Left lung (tissue), 10 donors: ENCODE results near the gene PPP2R2B. TPM values are rescaled to one million over a fixed set of nuclear protein-coding genes. Genes with fewer than 3 reads are reported as not detected.

Experiments
- ATAC-seq: fragments of 200-7000 bp; cut with Tn5 transposase; one replicate; pipeline ENCODE4 v1.9.1; 2020; ENCODE audit warnings: moderate library complexity
- DNase-seq, 4 donors: peaks; one replicate each; pipeline ENCODE4 v3.0.0-alpha.2; 2013 to 2020
- H3K27ac ChIP-seq, 2 donors: fragments of 200-600 bp; sonication (generic) in 1 of 2; one replicate each; pipeline versions ENCODE4 v1.5.0 to v1.8.0; 2020 to 2021
- H3K27me3 ChIP-seq, 2 donors: fragments of 200-600 bp; sonication (generic) in 1 of 2; one replicate each; pipeline versions ENCODE4 v1.5.0 to v1.8.0; 2020 to 2021
- H3K36me3 ChIP-seq, 2 donors: fragments of 200-600 bp; sonication (generic) in 1 of 2; one replicate each; pipeline versions ENCODE4 v1.5.0 to v1.8.0; 2020 to 2021
- H3K4me1 ChIP-seq, 2 donors: fragments of 200-600 bp; one replicate each; pipeline ENCODE4 v1.8.0; 2021
- H3K4me3 ChIP-seq, 2 donors: fragments of 200-600 bp; sonication (generic) in 1 of 2; one replicate each; pipeline versions ENCODE4 v1.5.0 to v1.8.0; 2020 to 2021; ENCODE audit warnings: mild to moderate bottlenecking in 1 of 2
- H3K9me3 ChIP-seq, 2 donors: fragments of 200-600 bp; sonication (generic) in 1 of 2; one replicate each; pipeline versions ENCODE4 v1.5.0 to v1.8.0; 2020 to 2021
- intact Hi-C, 2 donors: fragments of 100-400 bp; cut with DNase I; formaldehyde crosslinking; loops; one replicate each; pipeline versions ENCODE4 v1.11.2 to v1.14.2; 2022
- polyA plus RNA-seq, 6 donors: library from polyadenylated mRNA; unstranded; fragments of 120-200 nt; gene quantifications; one replicate each; pipeline ENCODE4 v1.2.1, GENCODE V29; 2013; ENCODE audit not compliant: insufficient read length in 6 of 6
- total RNA-seq, 2 donors: library from RNA; stranded (reverse); fragmentation: NEBNext Ultra II Directional; extraction: Animal tissue kit (Norgen Biotek cat#: 25700); gene quantifications; one replicate each; pipeline ENCODE4 v1.2.1, GENCODE V29; 2021
- TF ChIP-seq, protein P1 (sequence below), 2 donors: fragments of 200-600 bp; sonication (generic) in 1 of 2; IDR thresholded peaks; one replicate each; pipeline versions ENCODE4 v1.5.0 to v1.8.0; 2021; ENCODE audit warnings: antibody characterized with exemption in 2 of 2
- donor health status: DM: no; HTN: yes; CAD: no.
- donor health status: DM: no; HTN: no; CAD: no.

The PPP2R2B gene
- total and polyA plus RNA-seq, 8 donors, result 0.23 to 1.5 (median 0.43) TPM

DNA sequence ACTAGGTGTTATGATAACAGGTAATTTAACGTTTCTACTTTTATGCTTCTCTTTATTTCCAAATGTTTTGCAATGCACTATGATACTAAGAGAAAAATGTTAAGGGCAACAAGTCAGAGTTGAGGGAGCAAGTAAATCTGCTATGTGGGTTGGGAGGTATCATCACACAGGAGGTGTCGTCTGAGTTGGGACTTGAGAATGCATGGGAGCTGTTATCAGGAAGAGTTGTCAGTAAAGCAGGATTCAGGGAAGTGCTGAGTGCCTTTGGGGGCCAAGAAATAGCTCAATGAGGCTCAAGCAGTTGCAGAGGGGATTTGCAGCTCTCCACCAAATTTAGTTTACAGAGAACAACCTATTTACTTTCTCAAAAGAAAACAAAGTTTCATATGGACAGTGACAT is 108.0 kb downstream of the PPP2R2B start:
- intact Hi-C loops, result no loop called here
- peaks cover 0 to 4% of the 10 kb centered on the region in 2 donors for H3K9me3 ChIP-seq
- no peaks in the 10 kb centered on the region for H3K27me3 ChIP-seq
- ATAC-seq, result no peak
- H3K4me1 ChIP-seq, result no peaks in the 10 kb centered on the region
- no peak overlapping the region for H3K27ac ChIP-seq
- H3K4me3 ChIP-seq, result no peak overlapping the region
- DNase-seq, result no peak
- TF ChIP-seq, protein P1, sequence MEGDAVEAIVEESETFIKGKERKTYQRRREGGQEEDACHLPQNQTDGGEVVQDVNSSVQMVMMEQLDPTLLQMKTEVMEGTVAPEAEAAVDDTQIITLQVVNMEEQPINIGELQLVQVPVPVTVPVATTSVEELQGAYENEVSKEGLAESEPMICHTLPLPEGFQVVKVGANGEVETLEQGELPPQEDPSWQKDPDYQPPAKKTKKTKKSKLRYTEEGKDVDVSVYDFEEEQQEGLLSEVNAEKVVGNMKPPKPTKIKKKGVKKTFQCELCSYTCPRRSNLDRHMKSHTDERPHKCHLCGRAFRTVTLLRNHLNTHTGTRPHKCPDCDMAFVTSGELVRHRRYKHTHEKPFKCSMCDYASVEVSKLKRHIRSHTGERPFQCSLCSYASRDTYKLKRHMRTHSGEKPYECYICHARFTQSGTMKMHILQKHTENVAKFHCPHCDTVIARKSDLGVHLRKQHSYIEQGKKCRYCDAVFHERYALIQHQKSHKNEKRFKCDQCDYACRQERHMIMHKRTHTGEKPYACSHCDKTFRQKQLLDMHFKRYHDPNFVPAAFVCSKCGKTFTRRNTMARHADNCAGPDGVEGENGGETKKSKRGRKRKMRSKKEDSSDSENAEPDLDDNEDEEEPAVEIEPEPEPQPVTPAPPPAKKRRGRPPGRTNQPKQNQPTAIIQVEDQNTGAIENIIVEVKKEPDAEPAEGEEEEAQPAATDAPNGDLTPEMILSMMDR (IDR thresholded peaks at IDR 0.05), result no peak
- H3K36me3 ChIP-seq, result no peaks in the 10 kb centered on the region

DNA sequence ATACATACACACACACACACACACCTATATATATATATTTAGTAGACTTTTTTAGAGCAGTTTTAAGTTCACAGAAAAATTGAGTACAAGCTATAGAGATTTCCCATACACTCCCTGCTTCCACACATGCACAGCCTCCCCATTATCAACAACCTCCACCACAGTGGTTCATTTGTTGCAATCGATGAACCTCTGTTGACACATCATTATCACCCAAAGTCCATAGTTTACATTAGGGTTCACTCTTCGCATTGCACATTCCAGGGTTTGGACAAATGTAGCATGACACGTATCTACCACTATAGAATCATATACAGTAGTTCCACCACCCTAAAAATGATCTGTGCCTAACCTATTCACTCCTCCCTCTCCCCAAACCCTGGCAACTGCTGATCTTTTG is 111.0 kb downstream of the PPP2R2B start:
- no peaks in the 10 kb centered on the region for H3K4me1 ChIP-seq
- intact Hi-C loops, result no loop called here
- ATAC-seq (no peak), DNase-seq (no peak)
- no peaks in the 10 kb centered on the region for H3K27me3 ChIP-seq
- H3K36me3 ChIP-seq, result no peaks in the 10 kb centered on the region
- no peak overlapping the region for H3K4me3 ChIP-seq
- H3K27ac ChIP-seq, result no peak overlapping the region
- TF ChIP-seq, protein P1 (IDR thresholded peaks at IDR 0.05), result no peak
- H3K9me3 ChIP-seq, result no peaks in the 10 kb centered on the region

DNA sequence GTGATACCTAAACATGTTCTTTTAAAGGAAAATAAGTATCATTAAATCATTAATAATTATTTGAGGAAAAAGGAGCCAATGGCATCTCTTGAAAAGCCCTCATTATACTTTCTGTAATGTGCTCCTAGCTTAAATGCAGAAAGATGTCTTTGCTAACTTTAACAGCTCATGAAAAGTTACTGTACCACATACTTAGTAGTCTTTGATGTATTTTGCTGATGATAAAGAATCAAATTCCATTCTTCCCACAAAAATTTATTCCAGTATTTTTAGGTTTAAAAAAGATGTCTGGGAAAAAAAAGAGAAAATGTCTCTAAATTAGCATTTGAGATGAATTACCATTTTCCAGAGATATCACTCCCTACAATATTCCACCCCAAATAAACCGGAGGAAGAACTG is 112.5 kb downstream of the PPP2R2B start:
- no peaks in the 10 kb centered on the region for H3K36me3 ChIP-seq
- no peak for DNase-seq

DNA sequence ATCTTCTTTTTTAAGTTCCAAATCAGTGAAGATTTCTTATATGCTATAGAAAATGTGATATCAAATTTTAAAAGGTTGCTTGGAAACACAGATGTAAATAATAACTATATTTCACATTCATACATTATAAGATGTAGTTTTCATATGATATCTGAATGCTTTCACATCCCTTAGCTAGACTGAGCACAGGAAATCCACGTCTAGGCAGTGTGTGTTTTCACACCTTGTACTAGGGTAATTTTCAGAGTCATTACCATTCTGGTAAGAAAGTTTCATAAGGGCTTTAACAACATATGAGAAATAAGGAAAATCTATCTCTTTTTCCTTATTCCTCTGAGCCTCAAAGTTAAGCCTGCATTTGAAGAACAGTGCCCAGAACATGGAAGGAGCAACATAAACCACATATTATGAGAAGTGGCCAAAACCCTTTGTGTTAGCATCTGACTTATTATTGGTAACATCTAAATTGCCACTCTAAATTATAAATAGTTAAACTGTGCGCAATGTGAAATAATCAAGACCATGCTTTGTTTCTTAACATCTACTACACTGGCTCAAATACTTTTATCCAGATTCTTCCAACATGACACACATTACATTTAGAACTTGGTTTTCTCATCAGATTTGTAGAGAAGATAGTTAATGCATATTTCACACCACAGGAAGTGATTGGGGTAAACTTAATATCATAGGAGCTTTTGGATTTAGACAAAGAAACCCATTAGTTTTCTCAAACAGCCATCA is 113.3 kb downstream of the PPP2R2B start:
- no peaks in the 10 kb centered on the region for H3K4me1 ChIP-seq
- TF ChIP-seq, protein P1 (IDR thresholded peaks at IDR 0.05), result no peak

More for the DNA sequence above, 112.5 kb downstream of the PPP2R2B start:
- Histone ChIP-seq H3K4me3 (no peak overlapping the region), H3K9me3 (no peaks in the 10 kb centered on the region), H3K4me1 (no peaks in the 10 kb centered on the region), H3K27me3 (no peaks in the 10 kb centered on the region), H3K27ac (no peak overlapping the region)
- no peak for ATAC-seq
- intact Hi-C loops, result no loop called here
- TF ChIP-seq, protein P1 (IDR thresholded peaks at IDR 0.05), result no peak

DNA sequence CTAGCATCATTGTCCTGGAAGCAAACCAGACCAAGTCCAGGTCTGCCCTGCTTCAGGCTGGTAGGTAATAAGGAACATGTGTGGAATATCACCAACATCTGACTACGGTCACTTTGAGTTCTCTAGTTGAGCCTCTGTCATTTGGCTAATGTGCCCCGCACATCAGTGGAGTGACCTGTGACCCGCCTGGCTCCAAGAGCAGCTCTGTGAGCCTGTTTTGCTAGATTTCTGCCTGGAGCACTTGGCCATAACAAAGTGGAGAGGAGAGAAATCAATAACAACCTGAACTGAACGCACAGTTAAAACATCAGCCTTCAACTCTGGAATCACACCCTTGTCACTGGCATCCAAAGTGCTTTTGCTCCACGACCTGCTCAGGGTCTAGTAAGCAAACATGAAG is 115.7 kb downstream of the PPP2R2B start:
- H3K4me1 ChIP-seq, result no peaks in the 10 kb centered on the region
- TF ChIP-seq, protein P1 (IDR thresholded peaks at IDR 0.05), result no peak
- H3K36me3 ChIP-seq, result no peaks in the 10 kb centered on the region
- H3K27me3 ChIP-seq, result no peaks in the 10 kb centered on the region
- intact Hi-C loops, result no loop called here
- no peaks in the 10 kb centered on the region for H3K9me3 ChIP-seq
- DNase-seq, result no peak
- H3K27ac ChIP-seq, result no peak overlapping the region
- ATAC-seq, result no peak
- no peak overlapping the region for H3K4me3 ChIP-seq

More for the DNA sequence above, 113.3 kb downstream of the PPP2R2B start:
- DNase-seq (no peak), ATAC-seq (no peak)
- Histone ChIP-seq H3K4me3 (no peak overlapping the region), H3K9me3 (no peaks in the 10 kb centered on the region), H3K36me3 (no peaks in the 10 kb centered on the region), H3K27ac (no peak overlapping the region), H3K27me3 (no peaks in the 10 kb centered on the region)
- intact Hi-C loops, result no loop called here
